ENCODE data around the gene GLIPR1L1. TPM values are rescaled to one million over a fixed set of nuclear protein-coding genes. Genes with fewer than 3 reads are reported as not detected.
A peak's percentile ranks its signal among the peaks of the same experiment; 100 is the strongest.

Gene GLIPR1L1
- total RNA-seq, 2 experiments from 2014 or later, result not detected

DNA sequence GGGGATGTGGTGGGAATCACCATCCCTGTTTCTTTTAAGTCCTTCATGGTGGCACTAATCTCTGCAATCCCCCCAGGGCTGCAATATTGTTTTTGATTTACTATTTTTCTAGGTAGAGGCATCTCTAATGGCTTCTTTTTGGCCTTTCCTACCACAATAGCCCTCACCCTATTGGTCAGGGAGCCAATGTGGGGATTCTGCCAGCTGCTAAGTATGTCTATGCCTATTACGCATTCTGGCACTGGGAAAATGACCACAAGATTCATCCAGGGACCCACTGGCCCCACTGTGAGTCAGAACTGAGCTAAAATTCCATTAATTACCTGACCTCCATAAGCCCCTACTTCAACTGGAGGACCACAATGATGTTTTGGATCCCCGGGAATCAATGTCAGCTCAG lies 40.5 kb downstream of the GLIPR1L1 start:
- ATAC-seq (no peak), DNase-seq (no peak)
- H3K27ac Mint-ChIP-seq, result no peak overlapping the region
- H3K4me1 Mint-ChIP-seq, result peaks cover 2% of the 10 kb centered on the region
- CTCF ChIA-PET, result no interaction called here
- no peaks in the 10 kb centered on the region for H3K36me3 Mint-ChIP-seq
- no peaks in the 10 kb centered on the region for H3K27me3 Mint-ChIP-seq
- H3K4me3 Mint-ChIP-seq, result no peak overlapping the region
- H3K9me3 Mint-ChIP-seq (ENCODE audit: low read depth), result no peaks in the 10 kb centered on the region

DNA sequence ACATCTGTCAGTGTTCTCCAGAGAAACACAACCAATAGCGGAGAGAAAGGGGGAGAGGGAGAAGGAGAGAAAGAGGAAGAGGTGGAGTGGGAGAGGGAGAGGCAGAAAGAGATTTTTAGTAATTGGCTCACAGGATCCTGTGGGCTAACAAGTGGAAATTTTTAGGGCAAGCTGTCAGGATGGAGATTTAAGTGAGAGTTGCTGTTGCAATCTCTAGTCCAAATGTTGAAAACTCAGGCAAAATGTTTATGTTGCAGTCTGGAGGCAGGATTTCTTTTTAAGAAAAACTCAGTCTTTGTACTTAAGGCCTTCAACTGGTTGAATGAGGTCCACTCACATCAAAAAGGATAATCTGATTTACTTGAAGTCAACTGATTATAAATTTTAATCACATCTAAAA lies 43.9 kb downstream of the GLIPR1L1 start:
- DNase-seq (no peak), ATAC-seq (no peak)
- Mint-ChIP-seq H3K4me3 (no peak overlapping the region), H3K9me3 (ENCODE audit: low read depth) (no peaks in the 10 kb centered on the region), H3K4me1 (peaks cover under 1% of the 10 kb centered on the region), H3K36me3 (peaks cover 2% of the 10 kb centered on the region), H3K27ac (no peak overlapping the region), H3K27me3 (no peaks in the 10 kb centered on the region)
- CTCF ChIA-PET, result interaction anchor here (1.2 kb wide), 1 partner anchor 13 kb away, joined by 3 read pairs; no protein-coding TSS in a partner anchor

DNA sequence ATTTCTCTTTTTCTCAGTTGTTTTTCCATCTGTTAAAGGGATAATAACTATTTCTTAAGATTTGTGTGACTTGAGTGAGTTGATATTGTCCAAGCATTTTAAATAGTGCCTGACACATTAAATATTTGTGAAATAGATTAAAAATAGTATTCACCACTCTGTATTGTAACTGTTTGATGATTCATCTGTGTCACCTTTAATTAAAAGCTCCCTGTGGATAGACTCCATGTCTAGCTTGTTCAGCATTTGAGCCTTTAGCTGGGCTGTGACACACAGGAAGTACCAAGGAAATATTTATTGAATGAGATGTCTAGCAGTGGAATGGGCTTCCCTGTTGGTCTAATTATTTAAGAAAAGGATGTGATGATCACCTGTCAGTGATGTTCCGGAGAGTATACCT lies 54.6 kb downstream of the GLIPR1L1 start:
- DNase-seq, result no peak
- H3K9me3 Mint-ChIP-seq (ENCODE audit: low read depth), result no peaks in the 10 kb centered on the region
- ATAC-seq, result no peak
- H3K4me3 Mint-ChIP-seq, result peak overlapping the region; percentile 85
- H3K4me1 Mint-ChIP-seq, result peaks cover 35% of the 10 kb centered on the region
- H3K27ac Mint-ChIP-seq, result peak overlapping the region; percentile 48
- H3K36me3 Mint-ChIP-seq, result peaks cover 17% of the 10 kb centered on the region
- CTCF ChIA-PET, result interaction anchor here (0.7 to 1.4 kb wide), 2 partner anchors 58 to 94 kb away, joined by 3 read pairs; partner anchors contain the start of gene CAPS2
- H3K27me3 Mint-ChIP-seq, result no peaks in the 10 kb centered on the region

DNA sequence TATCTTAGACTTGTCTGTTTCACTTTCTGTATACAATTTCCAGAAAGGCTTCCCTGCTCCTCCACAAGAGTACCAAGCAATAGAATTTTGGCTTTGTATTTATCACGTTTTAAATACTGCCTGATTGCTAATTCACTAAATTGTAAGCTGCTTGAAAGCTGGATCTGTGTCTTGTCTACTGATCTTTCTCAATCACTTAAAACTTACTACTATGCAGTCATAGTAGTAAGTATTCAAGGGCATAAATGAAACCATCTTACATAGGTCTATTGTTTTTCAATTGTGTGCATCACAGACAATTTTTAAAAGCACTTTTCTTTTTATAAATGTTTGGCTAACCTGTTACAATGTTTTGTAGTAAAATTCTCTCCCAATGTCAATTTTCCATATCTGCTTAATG lies 55.2 kb downstream of the GLIPR1L1 start:
- Mint-ChIP-seq H3K27me3 (no peaks in the 10 kb centered on the region), H3K4me1 (peaks cover 35% of the 10 kb centered on the region), H3K9me3 (ENCODE audit: low read depth) (no peaks in the 10 kb centered on the region), H3K36me3 (peaks cover 17% of the 10 kb centered on the region), H3K27ac (peak overlapping the region; percentile 62), H3K4me3 (peak overlapping the region; percentile 85)
- DNase-seq, result no peak
- no peak for ATAC-seq
- CTCF ChIA-PET, result interaction anchor here (1.2 to 1.4 kb wide), 2 partner anchors 59 to 121 kb away, joined by 3 read pairs; partner anchors contain the start of genes CAPS2 and KRR1

DNA sequence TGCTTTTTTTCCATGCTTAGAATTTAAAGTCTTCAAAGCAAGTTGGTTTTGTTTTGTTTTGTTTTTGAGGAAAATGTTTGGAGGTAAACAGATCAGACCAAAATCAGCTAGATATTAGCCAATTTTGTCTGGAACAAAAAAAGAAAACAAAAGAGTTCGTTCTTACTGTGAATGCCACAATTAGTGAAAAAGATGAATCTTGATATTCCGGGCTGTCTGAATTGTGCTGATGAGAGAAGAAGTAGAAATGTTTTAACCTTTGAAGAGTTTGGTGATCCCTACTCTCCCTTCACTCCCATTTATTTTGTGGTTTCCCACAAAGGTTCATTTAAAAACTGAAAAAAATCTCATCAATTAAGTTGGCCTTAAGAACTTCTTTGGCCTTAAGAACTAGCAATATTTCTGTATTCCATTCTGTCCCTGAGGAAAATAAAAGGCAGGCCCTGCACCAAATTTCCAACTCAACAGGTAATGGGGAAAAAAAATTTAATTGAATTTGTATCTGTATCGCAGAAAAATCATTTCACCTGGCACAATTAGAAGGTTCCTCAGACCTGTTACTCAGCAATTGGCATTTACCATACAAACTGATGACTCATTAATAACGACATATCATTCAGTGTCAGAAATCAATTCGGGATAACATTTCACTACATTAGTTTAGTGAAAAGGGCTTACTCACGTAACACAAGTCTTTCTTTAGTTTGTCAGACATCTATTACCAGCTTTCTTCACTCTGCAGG lies 55.9 kb downstream of the GLIPR1L1 start:
- Mint-ChIP-seq H3K4me1 (peaks cover 35% of the 10 kb centered on the region), H3K9me3 (ENCODE audit: low read depth) (no peaks in the 10 kb centered on the region), H3K4me3 (peak overlapping the region; percentile 85), H3K36me3 (peaks cover 17% of the 10 kb centered on the region), H3K27ac (peak overlapping the region; percentile 93), H3K27me3 (no peaks in the 10 kb centered on the region)
- no peak for DNase-seq
- no peak for ATAC-seq
- CTCF ChIA-PET, result interaction anchor here (0.9 to 2.4 kb wide), 11 partner anchors 17 to 689 kb away, joined by 3 to 57 read pairs (median 4); partner anchors contain the start of genes CAPS2, GLIPR1, GLIPR1L1 and KRR1

DNA sequence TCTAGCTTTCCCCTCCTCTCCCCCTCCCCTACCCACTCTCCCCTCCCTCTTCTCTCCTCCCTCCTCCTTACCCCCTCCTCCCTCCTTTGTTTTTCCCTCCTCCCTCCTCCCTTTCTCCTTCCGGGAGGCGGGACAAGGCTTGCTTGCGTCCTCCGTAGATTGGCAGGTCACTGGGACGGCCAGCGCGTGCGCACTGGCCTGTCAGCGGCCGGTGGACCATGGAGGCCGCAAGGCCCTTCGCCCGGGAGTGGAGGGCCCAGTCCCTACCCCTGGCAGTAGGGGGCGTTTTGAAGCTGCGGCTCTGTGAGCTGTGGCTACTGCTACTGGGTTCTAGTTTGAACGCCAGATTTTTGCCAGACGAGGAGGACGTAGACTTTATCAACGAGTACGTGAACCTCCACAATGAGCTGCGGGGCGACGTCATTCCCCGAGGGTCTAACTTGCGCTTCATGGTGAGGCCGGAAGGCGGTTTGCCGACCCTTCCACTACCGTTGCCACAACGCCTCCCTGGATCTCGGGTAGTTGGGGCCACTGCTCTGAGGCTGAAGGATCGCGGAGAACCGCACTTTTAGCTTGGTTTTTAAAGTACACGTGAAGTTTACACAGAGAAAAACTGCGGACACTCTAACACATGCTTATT lies 56.5 kb downstream of the GLIPR1L1 start, which contains the start of gene GLIPR1L2:
Gene GLIPR1L2, plus strand, starts transcription at position 191 of the 640 bp plus-strand sequence. Its CDS starts 28 bp downstream, at position 219.
- ATAC-seq (peak; percentile 98), DNase-seq (peak; percentile 96)
- no peaks in the 10 kb centered on the region for H3K9me3 Mint-ChIP-seq (ENCODE audit: low read depth)
- H3K4me3 Mint-ChIP-seq, result peak within 1 kb of the TSS; percentile 85
- CTCF ChIA-PET, result interaction anchor here (0.8 to 2.4 kb wide), 21 partner anchors 8 to 768 kb away, joined by 3 to 57 read pairs (median 3); partner anchors contain the start of genes CAPS2, GLIPR1, GLIPR1L1 and KRR1
- peaks cover 41% of the 10 kb centered on the region for H3K4me1 Mint-ChIP-seq
- H3K36me3 Mint-ChIP-seq, result peaks cover 15% of the 10 kb centered on the region
- peak within 1 kb of the TSS; percentile 93 for H3K27ac Mint-ChIP-seq
- H3K27me3 Mint-ChIP-seq, result no peaks in the 10 kb centered on the region

DNA sequence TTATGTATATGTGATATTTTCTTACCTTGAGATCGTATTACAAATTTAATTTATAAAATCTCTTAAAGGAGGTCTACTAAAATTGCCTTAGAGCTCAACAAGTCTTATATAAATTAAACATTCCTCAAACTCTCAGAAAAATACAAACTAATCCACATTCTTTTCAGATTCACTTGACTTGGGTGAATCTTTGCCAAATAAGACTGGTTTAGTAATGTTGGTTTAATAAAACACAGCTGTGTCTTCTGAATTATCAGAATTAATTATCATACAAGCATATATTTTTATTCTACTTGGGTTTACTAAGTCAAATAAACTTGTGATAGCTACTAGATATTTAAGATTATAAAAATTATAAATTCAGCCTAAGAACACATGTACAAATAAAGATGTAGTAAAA lies 69.8 kb downstream of the GLIPR1L1 start:
- H3K4me1 Mint-ChIP-seq, result no peaks in the 10 kb centered on the region
- no peak for ATAC-seq
- H3K9me3 Mint-ChIP-seq (ENCODE audit: low read depth), result no peaks in the 10 kb centered on the region
- no peak overlapping the region for H3K27ac Mint-ChIP-seq
- no peaks in the 10 kb centered on the region for H3K27me3 Mint-ChIP-seq
- no peaks in the 10 kb centered on the region for H3K36me3 Mint-ChIP-seq
- no peak overlapping the region for H3K4me3 Mint-ChIP-seq
- DNase-seq, result no peak
- CTCF ChIA-PET, result no interaction called here

DNA sequence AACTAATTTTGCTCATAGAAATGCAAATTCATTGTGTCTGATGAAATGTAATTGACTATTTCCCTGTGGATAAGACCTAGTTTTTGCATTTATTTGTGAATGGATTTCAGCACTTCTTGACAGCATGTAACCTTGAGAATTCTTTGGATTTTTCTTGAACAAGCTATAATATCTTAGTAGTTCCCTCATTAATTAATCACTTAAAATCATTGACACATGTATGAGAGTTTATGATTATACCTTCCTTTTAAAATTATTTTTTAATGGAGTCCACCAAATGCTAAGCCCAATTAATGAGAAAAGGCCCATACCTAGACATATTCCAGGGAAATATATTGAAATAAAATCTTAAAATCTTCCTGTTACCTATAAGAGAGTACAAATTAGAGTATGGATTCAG lies 73.2 kb downstream of the GLIPR1L1 start:
- H3K4me3 Mint-ChIP-seq, result no peak overlapping the region

DNA sequence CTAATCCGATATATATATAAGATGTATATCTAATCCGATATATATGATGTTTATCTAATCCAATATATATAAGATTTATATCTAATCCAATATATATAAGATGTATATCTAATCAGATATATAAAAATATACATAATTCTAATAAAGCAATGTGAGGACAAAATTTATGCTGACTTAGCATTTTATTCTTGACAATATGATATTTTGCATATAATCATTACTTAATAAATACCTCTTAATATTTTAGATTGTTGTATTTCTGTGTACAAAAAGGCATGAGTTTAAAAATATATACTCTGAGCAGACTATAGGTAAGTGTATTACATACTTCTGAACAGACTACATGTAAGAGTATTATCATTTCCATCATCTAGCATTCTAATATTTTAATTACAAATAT lies 75.4 kb downstream of the GLIPR1L1 start:
- Mint-ChIP-seq H3K27ac (no peak overlapping the region), H3K4me1 (no peaks in the 10 kb centered on the region), H3K9me3 (ENCODE audit: low read depth) (peaks cover 3% of the 10 kb centered on the region), H3K27me3 (peaks cover 3% of the 10 kb centered on the region), H3K4me3 (no peak overlapping the region), H3K36me3 (no peaks in the 10 kb centered on the region)
- CTCF ChIA-PET, result no interaction called here
- ATAC-seq (no peak), DNase-seq (no peak)

More for the DNA sequence above, 73.2 kb downstream of the GLIPR1L1 start:
- H3K4me1 Mint-ChIP-seq, result no peaks in the 10 kb centered on the region
- DNase-seq, result no peak
- H3K27me3 Mint-ChIP-seq, result peaks cover 3% of the 10 kb centered on the region
- no peak overlapping the region for H3K27ac Mint-ChIP-seq
- ATAC-seq, result no peak
- CTCF ChIA-PET, result interaction anchor here (1.0 to 1.4 kb wide), 3 partner anchors 9 to 100 kb away, joined by 3 read pairs; partner anchors contain the start of gene GLIPR1L2
- H3K9me3 Mint-ChIP-seq (ENCODE audit: low read depth), result no peaks in the 10 kb centered on the region
- no peaks in the 10 kb centered on the region for H3K36me3 Mint-ChIP-seq

DNA sequence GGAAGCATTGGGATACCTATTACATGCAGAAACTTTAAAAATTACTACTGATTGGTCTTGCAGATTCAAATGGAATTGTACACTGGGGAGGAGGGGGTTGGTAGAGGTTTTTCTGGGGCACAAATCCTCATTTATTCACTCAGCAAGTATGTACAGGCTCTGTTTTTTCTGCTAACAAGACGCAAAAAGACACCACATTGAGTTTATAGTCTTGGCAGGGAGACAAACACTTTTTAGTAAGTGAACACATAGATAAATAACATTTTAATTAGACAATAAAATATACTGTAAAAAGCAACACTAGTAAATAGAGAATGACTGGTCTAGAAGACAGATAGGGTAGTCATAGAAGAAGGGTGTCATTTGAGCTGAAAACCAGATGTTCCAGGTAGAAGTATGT lies 80.2 kb downstream of the GLIPR1L1 start:
- no peak for ATAC-seq
- peaks cover 3% of the 10 kb centered on the region for H3K9me3 Mint-ChIP-seq (ENCODE audit: low read depth)
- H3K27ac Mint-ChIP-seq, result no peak overlapping the region
- no peaks in the 10 kb centered on the region for H3K36me3 Mint-ChIP-seq
- DNase-seq, result no peak
- CTCF ChIA-PET, result no interaction called here
- H3K27me3 Mint-ChIP-seq, result peaks cover 3% of the 10 kb centered on the region
- H3K4me3 Mint-ChIP-seq, result no peak overlapping the region
- H3K4me1 Mint-ChIP-seq, result no peaks in the 10 kb centered on the region

DNA sequence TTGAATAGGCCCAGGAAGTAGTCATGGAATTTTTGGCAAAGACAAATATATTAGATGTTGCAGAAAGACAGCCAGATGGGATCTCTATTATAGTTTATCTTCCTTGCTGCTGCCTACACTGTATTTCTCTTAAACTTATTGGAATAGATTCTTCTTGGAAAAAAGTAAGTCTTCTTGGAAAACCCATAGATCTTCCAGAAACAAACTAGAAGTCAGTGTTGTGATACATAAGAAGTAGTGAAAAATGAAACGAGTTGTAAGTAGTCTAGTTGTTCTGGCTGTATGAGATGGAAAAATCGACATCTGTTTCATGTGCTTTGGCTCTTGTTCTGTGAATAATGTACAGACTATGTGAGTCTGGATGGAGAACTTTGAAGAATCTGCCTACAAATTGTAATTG lies 85.4 kb downstream of the GLIPR1L1 start:
- ATAC-seq (no peak), DNase-seq (no peak)
- H3K4me1 Mint-ChIP-seq, result no peaks in the 10 kb centered on the region
- no peak overlapping the region for H3K27ac Mint-ChIP-seq
- no peak overlapping the region for H3K4me3 Mint-ChIP-seq
- H3K36me3 Mint-ChIP-seq, result no peaks in the 10 kb centered on the region
- peaks cover 2% of the 10 kb centered on the region for H3K9me3 Mint-ChIP-seq (ENCODE audit: low read depth)
- CTCF ChIA-PET, result no interaction called here
- no peaks in the 10 kb centered on the region for H3K27me3 Mint-ChIP-seq

Measured in activated CD8-positive, alpha-beta memory T cell treated with anti-CD3 and anti-CD28 coated beads, Interleukin-2, amount 10 ng/mL, durations not matched to agents 7 days and 5 days (primary cell).